Loucy (cell line): ENCODE measurements around the gene KIRREL3.

Source experiments
- H2AFZ ChIP-seq: fragments of 200-600 bp; sonication (generic); 2 replicates; pipeline ENCODE4 v1.6.0; 2016; ENCODE audit warnings: antibody characterized with exemption, mild to moderate bottlenecking, low read length, moderate library complexity
- H3F3A ChIP-seq: fragments of 200-600 bp; 2 replicates; pipeline ENCODE4 v1.6.0; 2016; ENCODE audit warnings: antibody characterized with exemption, low read depth, mild to moderate bottlenecking
- H3K27me3 ChIP-seq: fragments of 200-600 bp; sonication (generic); 2 replicates; pipeline ENCODE4 v1.6.1; 2014; ENCODE audit warnings: low read length, mild to moderate bottlenecking; ENCODE audit not compliant: insufficient read depth, poor library complexity, severe bottlenecking
- H3K36me3 ChIP-seq: fragments of 200-600 bp; sonication (generic); 2 replicates; pipeline ENCODE4 v1.6.1; 2016; ENCODE audit warnings: low read length; ENCODE audit not compliant: insufficient read depth
- H3K4me1 ChIP-seq: fragments of 200-600 bp; sonication (generic); 2 replicates; pipeline ENCODE4 v1.5.1; 2014; ENCODE audit warnings: low read length, mild to moderate bottlenecking; ENCODE audit not compliant: insufficient read depth, poor library complexity, severe bottlenecking
- H3K4me2 ChIP-seq: fragments of 200-600 bp; sonication (generic); 2 replicates; pipeline ENCODE4 v1.6.0; 2014; ENCODE audit warnings: antibody characterized with exemption, low read length, low read depth, mild to moderate bottlenecking; ENCODE audit not compliant: poor library complexity, severe bottlenecking
- H3K4me3 ChIP-seq: fragments of 200-600 bp; sonication (generic); 2 replicates; pipeline ENCODE4 v1.5.1; 2014; ENCODE audit warnings: low read length, mild to moderate bottlenecking, mixed read lengths; ENCODE audit not compliant: poor library complexity, severe bottlenecking
- H3K79me2 ChIP-seq: fragments of 200-600 bp; sonication (generic); 2 replicates; pipeline ENCODE4 v1.6.1; 2014; ENCODE audit warnings: low read length; ENCODE audit not compliant: insufficient read depth
- H3K9ac ChIP-seq: fragments of 200-600 bp; sonication (generic); 2 replicates; pipeline ENCODE4 v1.6.0; 2014; ENCODE audit warnings: mild to moderate bottlenecking, low read depth, low read length, moderate library complexity; ENCODE audit not compliant: poor library complexity, severe bottlenecking
- H3K9me2 ChIP-seq: fragments of 200-600 bp; sonication (generic); replicated peaks from 2 replicates; pipeline ENCODE4 v1.6.1; 2016; ENCODE audit warnings: low read depth, low read length, mixed read lengths
- H3K9me3 ChIP-seq: fragments of 200-600 bp; sonication (generic); 2 replicates; pipeline ENCODE4 v1.6.1; 2014; ENCODE audit warnings: mild to moderate bottlenecking, antibody characterized with exemption, low read length, low read depth; ENCODE audit not compliant: insufficient read depth
- H4K20me1 ChIP-seq: fragments of 200-600 bp; sonication (generic); 2 replicates; pipeline ENCODE4 v1.6.0; 2014; ENCODE audit warnings: antibody characterized with exemption, low read length, mild to moderate bottlenecking; ENCODE audit not compliant: insufficient read depth, poor library complexity, severe bottlenecking
- CTCF ChIP-seq: fragments of 200-600 bp; sonication (generic); conservative IDR thresholded peaks from 2 replicates; pipeline ENCODE4 v1.5.1; 2014; ENCODE audit warnings: mild to moderate bottlenecking, antibody characterized with exemption, low read length
- EZH2phosphoT487 ChIP-seq: fragments of 200-600 bp; IDR thresholded peaks from 2 replicates; pipeline ENCODE4 v1.6.1; 2018; ENCODE audit warnings: antibody characterized with exemption, mild to moderate bottlenecking, moderate library complexity, borderline replicate concordance

KIRREL3 gene

GRCh38 chr11:126815111-126815510, 185.5 kb downstream of the KIRREL3 start:
- no peaks in the 10 kb centered on the region for H3K4me1 ChIP-seq
- no peak for TF ChIP-seq EZH2phosphoT487
- no peak for TF ChIP-seq CTCF
- H3K36me3 ChIP-seq = no peaks in the 10 kb centered on the region
- H3K9me3 ChIP-seq = no peaks in the 10 kb centered on the region
- no peak overlapping the region for H3K9ac ChIP-seq
- no peaks in the 10 kb centered on the region for H3K27me3 ChIP-seq
- no peaks in the 10 kb centered on the region for H3F3A ChIP-seq
- no peaks in the 10 kb centered on the region for H3K79me2 ChIP-seq
- H3K4me3 ChIP-seq = no peak overlapping the region
- no peak overlapping the region for H2AFZ ChIP-seq
- no peaks in the 10 kb centered on the region for H4K20me1 ChIP-seq
- no peaks in the 10 kb centered on the region for H3K9me2 ChIP-seq
- H3K4me2 ChIP-seq = no peak overlapping the region

- Histone ChIP-seq H3K4me2 (no peak overlapping the region), H3K9me3 (no peaks in the 10 kb centered on the region), H3K27me3 (no peaks in the 10 kb centered on the region), H3K4me3 (no peak overlapping the region), H3K9me2 (no peaks in the 10 kb centered on the region), H3K9ac (no peak overlapping the region), H4K20me1 (no peaks in the 10 kb centered on the region), H3K4me1 (no peaks in the 10 kb centered on the region), H3K36me3 (no peaks in the 10 kb centered on the region), H3K79me2 (no peaks in the 10 kb centered on the region), H2AFZ (no peak overlapping the region), H3F3A (no peaks in the 10 kb centered on the region)
- no peak for TF ChIP-seq EZH2phosphoT487
- no peak for TF ChIP-seq CTCF
Measured at GRCh38 chr11:126810776-126811175, 189.8 kb downstream of the KIRREL3 start.

GRCh38 chr11:126809514-126810289, 190.9 kb downstream of the KIRREL3 start:
- Histone ChIP-seq H3K36me3 (no peaks in the 10 kb centered on the region), H2AFZ (no peak overlapping the region), H3K9me3 (no peaks in the 10 kb centered on the region), H3K79me2 (no peaks in the 10 kb centered on the region), H3K9ac (no peak overlapping the region), H3K9me2 (no peaks in the 10 kb centered on the region), H3K27me3 (no peaks in the 10 kb centered on the region), H3K4me2 (no peak overlapping the region), H3K4me1 (no peaks in the 10 kb centered on the region), H3K4me3 (no peak overlapping the region), H3F3A (no peaks in the 10 kb centered on the region), H4K20me1 (no peaks in the 10 kb centered on the region)
- TF ChIP-seq CTCF = no peak
- TF ChIP-seq EZH2phosphoT487 = no peak
